Coronary artery (tissue), 2 donors: ENCODE results near the gene NADK.

Experiments
- DNase-seq: peaks from one replicate; pipeline ENCODE4 v3.0.0-alpha.2; 2017; ENCODE audit warnings: low spot score
- H3K27ac ChIP-seq, 2 donors: fragments of 200-600 bp; sonication (generic); one replicate each; pipeline ENCODE4 v1.5.1; 2016 to 2019
- H3K4me3 ChIP-seq: fragments of 200-600 bp; sonication (generic); 2 replicates; pipeline ENCODE4 v1.5.1; 2016; ENCODE audit warnings: mild to moderate bottlenecking, moderate library complexity
- TF ChIP-seq, protein P1 (sequence below): fragments of 200-600 bp; sonication (generic); IDR thresholded peaks from one replicate; pipeline ENCODE4 v1.5.1; 2019; ENCODE audit warnings: antibody characterized with exemption

The NADK gene

DNA sequence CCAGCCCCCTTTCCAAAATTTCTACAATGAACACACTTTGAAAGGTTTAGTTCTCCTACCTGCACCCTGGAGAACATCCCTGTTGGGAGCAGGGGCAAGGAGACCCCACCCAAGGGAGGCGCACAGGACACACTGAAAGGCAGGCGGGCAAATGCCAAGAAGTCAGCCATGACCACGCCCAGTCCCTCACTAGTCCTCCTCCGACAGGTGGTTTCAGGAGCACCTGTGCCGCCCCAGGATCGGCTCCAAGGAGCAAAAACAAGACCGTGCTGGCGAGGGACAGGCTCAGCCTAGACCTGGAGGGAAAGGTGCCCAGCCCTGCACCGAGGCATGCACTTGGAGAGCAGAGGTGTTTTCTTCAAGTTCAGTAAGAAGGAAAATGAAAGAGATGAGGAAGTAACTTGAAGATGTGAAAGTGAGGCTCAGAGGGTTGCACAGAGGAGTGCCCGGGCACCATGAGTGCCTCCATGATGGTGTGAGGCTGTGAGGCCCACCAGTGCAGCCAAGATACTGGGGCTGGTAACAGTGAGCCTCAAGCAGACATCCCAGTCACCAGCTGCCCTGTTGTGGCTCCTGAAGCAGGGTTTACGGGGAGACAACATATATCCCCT lies 19.6 kb upstream of the NADK start:
- no peak overlapping the region for H3K27ac ChIP-seq

DNA sequence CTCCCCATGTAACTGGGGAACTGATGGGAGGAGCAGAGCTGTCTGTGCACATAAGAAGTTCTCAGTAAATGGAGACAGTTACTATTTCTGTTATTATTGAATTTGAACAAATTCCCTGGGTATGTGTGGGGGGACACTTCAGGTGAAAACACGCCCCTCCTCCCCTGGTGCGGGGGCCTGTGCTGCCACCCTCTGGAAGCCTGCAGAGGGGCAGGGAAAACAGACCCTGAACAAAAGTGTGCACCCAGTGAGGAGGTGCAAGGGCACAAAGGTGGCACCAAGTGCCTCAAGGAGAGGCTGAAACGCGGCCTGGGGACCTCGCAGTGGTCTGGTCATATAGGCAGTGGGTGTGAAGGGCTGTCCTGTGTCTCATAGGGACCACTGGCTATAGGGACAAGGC lies 18.2 kb upstream of the NADK start:
- no peak overlapping the region for H3K4me3 ChIP-seq
- TF ChIP-seq, protein P1, sequence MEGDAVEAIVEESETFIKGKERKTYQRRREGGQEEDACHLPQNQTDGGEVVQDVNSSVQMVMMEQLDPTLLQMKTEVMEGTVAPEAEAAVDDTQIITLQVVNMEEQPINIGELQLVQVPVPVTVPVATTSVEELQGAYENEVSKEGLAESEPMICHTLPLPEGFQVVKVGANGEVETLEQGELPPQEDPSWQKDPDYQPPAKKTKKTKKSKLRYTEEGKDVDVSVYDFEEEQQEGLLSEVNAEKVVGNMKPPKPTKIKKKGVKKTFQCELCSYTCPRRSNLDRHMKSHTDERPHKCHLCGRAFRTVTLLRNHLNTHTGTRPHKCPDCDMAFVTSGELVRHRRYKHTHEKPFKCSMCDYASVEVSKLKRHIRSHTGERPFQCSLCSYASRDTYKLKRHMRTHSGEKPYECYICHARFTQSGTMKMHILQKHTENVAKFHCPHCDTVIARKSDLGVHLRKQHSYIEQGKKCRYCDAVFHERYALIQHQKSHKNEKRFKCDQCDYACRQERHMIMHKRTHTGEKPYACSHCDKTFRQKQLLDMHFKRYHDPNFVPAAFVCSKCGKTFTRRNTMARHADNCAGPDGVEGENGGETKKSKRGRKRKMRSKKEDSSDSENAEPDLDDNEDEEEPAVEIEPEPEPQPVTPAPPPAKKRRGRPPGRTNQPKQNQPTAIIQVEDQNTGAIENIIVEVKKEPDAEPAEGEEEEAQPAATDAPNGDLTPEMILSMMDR, result no peak
- DNase-seq, result no peak
- no peak overlapping the region for H3K27ac ChIP-seq

More for the DNA sequence above, 19.6 kb upstream of the NADK start:
- H3K4me3 ChIP-seq, result no peak overlapping the region
- TF ChIP-seq, protein P1, result no peak
- DNase-seq, result no peak

DNA sequence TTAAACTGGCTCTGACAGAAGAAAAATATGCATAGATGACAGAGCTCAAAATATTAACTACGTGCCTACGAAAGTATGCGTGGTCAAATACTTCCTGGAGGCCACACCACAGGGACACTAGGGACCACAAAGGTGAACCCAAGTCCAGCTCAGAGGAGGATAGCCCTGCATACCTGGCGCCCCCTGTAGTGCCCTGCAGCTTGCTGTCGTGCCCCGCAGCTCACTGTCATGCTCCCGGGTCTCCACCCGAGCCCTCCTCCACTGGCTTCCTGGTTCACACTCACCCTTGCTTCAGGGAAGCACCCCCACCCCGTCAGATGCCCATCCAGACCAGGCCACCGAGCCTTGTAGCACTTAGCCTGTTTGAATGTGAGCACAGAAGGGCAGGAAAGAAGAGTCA lies 16.7 kb upstream of the NADK start:
- DNase-seq, result no peak
- no peak overlapping the region for H3K4me3 ChIP-seq
- TF ChIP-seq, protein P1, result no peak
- H3K27ac ChIP-seq, result no peak overlapping the region

DNA sequence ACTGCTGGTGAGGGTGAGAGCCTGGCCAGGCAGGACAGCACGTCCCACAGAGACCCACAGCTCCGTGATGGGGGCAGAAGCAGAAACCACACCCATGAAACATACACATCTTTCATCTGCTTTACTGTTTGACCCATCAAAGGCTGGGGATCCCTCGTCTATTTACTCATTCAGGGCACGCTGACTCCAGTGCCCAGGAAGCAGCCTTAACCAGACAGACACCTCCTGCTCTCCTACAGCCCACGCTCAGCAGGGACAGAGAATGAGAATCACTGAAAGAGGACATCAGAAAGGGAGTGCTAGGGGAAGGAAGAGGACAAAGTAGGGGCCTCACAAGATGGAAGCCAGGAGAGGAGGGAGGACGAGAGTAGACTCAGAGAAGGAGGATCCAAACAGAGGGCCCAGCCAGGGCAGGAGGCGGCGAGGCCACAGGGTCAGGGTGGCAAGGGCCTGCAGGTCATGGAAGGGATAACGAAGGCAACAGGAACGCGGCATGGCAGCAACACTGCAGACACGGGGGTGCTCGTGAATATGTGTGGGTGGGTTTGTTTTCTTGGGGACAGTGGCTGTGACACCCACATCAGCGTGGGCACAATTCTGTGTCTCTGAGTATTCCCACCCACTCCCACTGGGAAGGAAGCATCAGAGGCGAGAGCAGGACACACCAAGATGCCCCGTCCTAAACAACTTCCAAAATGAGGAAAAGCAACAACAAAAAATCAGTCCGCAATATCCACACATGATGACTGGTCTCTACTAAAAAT lies 15.4 kb upstream of the NADK start:
- H3K27ac ChIP-seq, result no peak overlapping the region
- DNase-seq, result no peak
- TF ChIP-seq, protein P1, result no peak
- H3K4me3 ChIP-seq, result no peak overlapping the region

DNA sequence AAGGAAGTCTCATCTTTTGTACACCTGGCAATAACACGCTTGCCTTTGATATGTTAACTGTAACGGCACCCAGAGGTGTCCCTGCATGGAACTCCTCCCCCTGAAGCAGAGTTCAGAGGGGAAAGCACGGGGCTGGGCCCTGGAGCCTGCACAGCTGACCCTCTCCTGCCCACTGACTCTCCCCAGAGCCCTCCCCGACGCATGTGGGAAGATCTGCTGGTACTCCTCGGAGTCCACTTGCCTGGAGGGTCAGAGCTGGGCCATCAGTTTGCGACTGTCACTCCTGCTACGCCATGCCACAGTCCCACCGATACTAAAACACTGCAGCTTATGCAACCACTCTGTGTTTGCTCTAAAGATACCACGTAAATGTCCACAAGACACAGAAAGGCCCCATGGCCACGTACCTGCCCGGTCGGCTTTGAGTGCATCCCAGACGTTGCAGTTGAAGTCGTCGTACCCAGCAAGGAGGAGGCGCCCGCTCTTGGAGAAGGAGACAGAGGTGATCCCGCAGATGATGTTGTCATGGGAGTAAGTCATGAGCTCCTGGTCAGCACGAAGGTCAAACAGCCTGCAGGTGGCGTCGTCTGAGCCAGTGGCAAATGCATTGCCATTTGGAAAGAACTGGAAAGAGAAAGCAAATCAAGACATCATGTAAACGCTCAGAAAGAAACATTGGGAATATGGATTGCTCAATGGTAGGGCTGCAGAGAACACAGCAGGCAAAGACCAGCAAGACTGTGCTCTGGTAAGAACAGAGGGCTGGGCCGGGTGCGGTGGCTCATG lies 10.6 kb upstream of the NADK start:
- no peak for DNase-seq
- H3K27ac ChIP-seq, result no peak overlapping the region
- TF ChIP-seq, protein P1, result no peak
- H3K4me3 ChIP-seq, result no peak overlapping the region

DNA sequence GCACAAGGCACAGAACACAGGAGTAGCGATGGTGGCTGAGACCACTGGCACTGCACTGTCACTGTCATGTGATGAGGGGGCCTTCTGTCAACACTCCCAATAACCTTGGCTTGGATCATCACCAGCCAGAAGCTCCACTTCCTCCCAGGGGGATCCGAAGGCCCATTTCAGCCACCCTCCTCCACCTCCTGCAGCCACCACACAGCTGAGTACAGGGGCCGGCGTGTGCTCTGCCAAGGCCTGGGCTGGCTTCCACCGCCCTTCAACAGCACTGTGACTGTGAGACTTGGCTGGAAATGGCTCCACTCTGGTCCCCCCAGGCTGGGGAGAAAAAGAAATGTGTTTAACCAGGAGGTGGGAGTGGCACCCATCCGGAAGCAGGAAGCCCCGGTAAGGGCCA lies 9.9 kb upstream of the NADK start:
- Histone ChIP-seq H3K4me3 (no peak overlapping the region), H3K27ac (no peak overlapping the region)
- no peak for DNase-seq
- TF ChIP-seq, protein P1, result no peak
